SJSA1 (cell line): Measurements from ENCODE around the gene ITGB6. TPM values are rescaled to one million over a fixed set of nuclear protein-coding genes. Genes with fewer than 3 reads are reported as not detected.

ENCODE experiments used
- DNase-seq, 2 experiments: peaks; one replicate each; pipeline ENCODE4 v3.0.0-alpha.2; 2015 to 2020; ENCODE audit warnings: low spot score in 2 of 2, low read depth in 1 of 2
- H3K27ac ChIP-seq: fragments of 250-450 bp; sonication (Bioruptor Pico); 2 replicates; pipeline ENCODE4 v1.5.1; 2020; ENCODE audit warnings: mild to moderate bottlenecking, moderate library complexity
- H3K27me3 ChIP-seq: fragments of 250-450 bp; sonication (Bioruptor Pico); replicated peaks from 2 replicates; pipeline ENCODE4 v1.5.1; 2020; ENCODE audit warnings: mild to moderate bottlenecking, moderate library complexity
- H3K36me3 ChIP-seq: fragments of 250-450 bp; sonication (Bioruptor Pico); 2 replicates; pipeline ENCODE4 v1.5.1; 2020; ENCODE audit warnings: mild to moderate bottlenecking
- H3K4me1 ChIP-seq: fragments of 250-450 bp; sonication (Bioruptor Pico); replicated peaks from 2 replicates; pipeline ENCODE4 v1.6.1; 2021; ENCODE audit warnings: mild to moderate bottlenecking
- H3K4me3 ChIP-seq: fragments of 250-450 bp; sonication (Bioruptor Pico); 2 replicates; pipeline ENCODE4 v1.5.1; 2020; ENCODE audit warnings: mild to moderate bottlenecking
- H3K9me3 ChIP-seq: fragments of 250-450 bp; sonication (Bioruptor Pico); replicated peaks from 2 replicates; pipeline ENCODE4 v1.5.1; 2020; ENCODE audit warnings: mild to moderate bottlenecking
- total RNA-seq: library from RNA; depleted of rRNA; stranded (reverse); fragments of >200 nt; shearing (Covaris generic); gene quantifications from 2 replicates; pipeline ENCODE4 v1.2.3, GENCODE V29; 2014

ITGB6 gene
- total RNA-seq, 1 experiment from 2014 or later: not detected

DNA sequence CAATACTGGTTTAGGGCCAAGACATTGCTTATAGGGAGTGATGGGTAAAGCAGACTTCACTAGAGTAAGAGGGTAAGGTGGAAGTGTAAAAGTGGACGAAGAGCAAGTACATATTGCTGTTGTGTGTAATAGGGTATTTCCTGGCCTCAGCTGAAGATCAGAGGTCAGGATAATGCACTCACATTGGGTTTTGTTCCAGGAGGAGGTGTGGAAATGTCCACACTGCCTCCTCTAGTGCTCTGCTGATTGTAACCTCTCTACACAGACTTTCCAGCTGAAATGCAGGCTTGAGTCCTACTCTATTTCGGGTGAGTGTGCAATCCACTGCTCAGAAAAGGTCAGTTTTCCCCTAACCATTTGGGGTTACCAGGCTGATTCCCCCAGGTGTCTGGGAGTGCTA lies 96.0 kb downstream of the ITGB6 start:
- no peak for DNase-seq
- Histone ChIP-seq H3K27me3 (no peaks in the 10 kb centered on the region), H3K4me3 (no peak overlapping the region), H3K27ac (no peak overlapping the region), H3K9me3 (no peaks in the 10 kb centered on the region), H3K36me3 (no peaks in the 10 kb centered on the region), H3K4me1 (peaks cover 6% of the 10 kb centered on the region; the same call in 1 of the 2 replicates)

DNA sequence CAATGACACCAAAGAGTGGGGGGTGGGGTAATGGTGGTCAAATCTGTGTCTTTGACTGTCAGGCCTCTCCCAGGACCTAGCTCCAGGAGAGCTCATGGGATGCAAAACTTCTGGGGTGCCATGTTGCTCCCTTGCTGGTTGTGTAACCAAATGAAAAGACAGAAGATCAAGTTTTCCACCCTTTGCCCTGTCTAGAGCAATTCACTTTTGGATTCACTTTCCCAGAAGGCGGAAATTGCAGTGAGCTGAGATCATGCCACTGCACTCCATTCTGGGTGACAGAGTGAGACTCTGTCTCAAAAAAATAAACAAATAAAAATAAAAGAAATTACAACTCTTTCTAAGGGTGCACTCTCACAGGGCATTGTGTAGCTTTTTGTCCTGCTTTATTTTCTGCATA lies 102.7 kb downstream of the ITGB6 start:
- no peaks in the 10 kb centered on the region for H3K36me3 ChIP-seq

DNA sequence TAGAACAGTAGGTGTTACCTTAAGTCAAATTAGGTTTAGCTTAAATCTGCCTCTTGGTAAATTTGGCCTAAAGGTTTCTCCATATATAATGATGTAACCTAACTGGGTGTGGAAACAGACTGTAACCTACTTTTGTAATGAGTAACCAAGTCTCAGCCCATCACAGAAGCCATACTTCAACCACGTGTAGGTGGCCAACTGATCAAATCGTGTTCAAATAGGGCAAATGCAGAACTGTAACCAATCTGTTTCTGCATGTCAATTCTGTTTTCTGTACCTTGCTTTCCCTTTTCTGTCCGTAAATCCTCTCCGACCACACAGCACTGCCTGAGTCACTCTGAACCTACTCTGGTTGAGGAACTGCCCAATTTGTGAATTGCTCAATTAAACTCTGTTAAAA lies 103.7 kb downstream of the ITGB6 start:
- Histone ChIP-seq H3K27ac (no peak overlapping the region), H3K27me3 (no peaks in the 10 kb centered on the region), H3K4me1 (peaks cover 21% of the 10 kb centered on the region), H3K4me3 (no peak overlapping the region), H3K9me3 (no peaks in the 10 kb centered on the region), H3K36me3 (no peaks in the 10 kb centered on the region)
- no peak for DNase-seq

More for the DNA sequence above, 102.7 kb downstream of the ITGB6 start:
- peaks cover 21% of the 10 kb centered on the region for H3K4me1 ChIP-seq
- H3K27ac ChIP-seq: peak overlapping the region; percentile 56
- H3K27me3 ChIP-seq: no peaks in the 10 kb centered on the region
- H3K4me3 ChIP-seq: no peak overlapping the region
- DNase-seq: peak in 1 of 2 experiments; percentile 34
- H3K9me3 ChIP-seq: no peaks in the 10 kb centered on the region

DNA sequence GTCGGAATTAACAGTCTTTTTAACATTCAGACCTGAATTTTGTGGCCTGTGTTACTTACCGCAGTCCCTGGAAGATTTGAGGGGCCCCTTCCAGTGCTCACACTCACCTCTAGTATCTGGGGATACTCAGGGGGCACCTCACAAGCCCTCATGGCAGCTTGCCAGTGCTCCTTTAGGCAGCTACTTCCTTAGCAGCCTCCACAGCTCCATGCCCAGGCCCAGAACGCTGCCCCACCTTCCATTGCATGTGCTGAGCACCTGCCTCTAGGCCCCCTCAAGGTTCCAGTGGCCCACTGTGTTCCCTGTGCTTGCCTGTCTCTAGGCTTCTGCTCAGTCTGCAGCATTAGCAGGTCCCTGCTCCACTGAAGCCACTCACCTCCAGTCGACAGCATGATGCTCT lies 107.6 kb downstream of the ITGB6 start:
- Histone ChIP-seq H3K4me1 (peaks cover 6% of the 10 kb centered on the region), H3K36me3 (no peaks in the 10 kb centered on the region), H3K4me3 (no peak overlapping the region), H3K9me3 (peaks cover 12% of the 10 kb centered on the region), H3K27me3 (no peaks in the 10 kb centered on the region), H3K27ac (no peak overlapping the region)
- DNase-seq: no peak

DNA sequence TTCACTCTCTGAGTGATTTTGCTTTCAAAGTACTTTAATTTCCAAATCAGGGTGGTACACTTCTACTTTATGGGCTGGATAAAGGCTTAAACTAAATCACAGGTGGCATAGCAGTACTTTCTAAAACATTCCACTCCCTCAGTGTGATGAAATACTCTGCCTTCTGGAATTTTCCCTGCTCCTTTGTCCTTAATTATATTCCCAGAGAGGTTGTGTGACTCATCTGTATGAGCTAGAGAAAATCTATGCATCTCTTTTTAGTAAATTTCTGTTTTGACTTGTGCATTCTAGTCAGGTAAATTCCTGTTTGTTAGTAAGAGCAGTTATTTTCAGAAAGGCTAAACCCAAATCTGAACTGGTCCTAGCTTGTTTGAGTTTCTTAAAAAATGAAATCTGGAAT lies 108.7 kb downstream of the ITGB6 start:
- no peak for DNase-seq
- Histone ChIP-seq H3K27ac (no peak overlapping the region), H3K4me3 (no peak overlapping the region), H3K36me3 (no peaks in the 10 kb centered on the region), H3K27me3 (no peaks in the 10 kb centered on the region), H3K4me1 (no peaks in the 10 kb centered on the region), H3K9me3 (peaks cover 19% of the 10 kb centered on the region)

DNA sequence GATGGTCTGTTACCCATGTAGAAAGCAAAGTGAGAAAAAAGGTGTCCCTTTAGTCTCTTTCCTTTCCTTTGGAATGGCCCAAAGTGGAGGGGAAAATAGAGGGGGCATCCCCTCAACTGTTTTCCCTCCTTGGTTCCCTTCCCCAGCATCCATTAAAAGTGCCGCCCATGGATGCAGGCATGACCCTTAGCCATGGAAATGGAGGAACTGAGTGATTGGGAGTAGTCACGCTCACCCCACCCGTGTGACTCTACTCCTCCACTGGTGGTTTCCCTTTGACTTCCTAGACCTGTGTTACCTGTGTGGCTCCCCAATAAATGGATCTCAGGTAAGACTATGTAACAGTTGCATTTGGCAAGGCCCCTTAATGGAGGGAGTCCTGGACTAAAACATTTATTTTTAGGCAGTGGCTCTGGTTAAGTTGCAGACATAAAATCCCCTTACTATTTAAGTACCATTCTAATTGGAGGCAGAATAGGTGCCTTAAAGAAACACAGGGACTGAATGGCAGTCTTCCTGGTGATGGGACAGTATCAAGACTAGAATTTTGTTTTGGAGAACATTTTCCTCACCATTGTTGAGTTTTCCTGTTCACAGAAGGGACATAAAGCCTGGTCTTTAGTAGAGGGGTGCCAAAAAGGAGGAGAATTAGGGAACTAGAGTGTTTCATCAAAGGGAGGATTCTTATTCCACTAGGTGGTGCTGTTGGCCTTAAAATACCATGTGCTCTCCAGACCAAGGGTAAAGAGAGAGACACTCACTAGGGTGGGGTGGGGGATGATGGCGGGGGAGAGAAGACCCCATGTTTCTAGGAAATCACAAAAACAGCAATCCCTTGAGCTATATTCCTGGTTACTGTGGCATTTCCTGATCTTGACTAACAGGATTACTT lies 112.0 kb downstream of the ITGB6 start:
- Histone ChIP-seq H3K36me3 (no peaks in the 10 kb centered on the region), H3K4me1 (no peaks in the 10 kb centered on the region), H3K27me3 (no peaks in the 10 kb centered on the region), H3K4me3 (no peak overlapping the region), H3K9me3 (peaks cover 37% of the 10 kb centered on the region), H3K27ac (no peak overlapping the region)
- peak in 1 of 2 experiments; percentile 8 for DNase-seq

DNA sequence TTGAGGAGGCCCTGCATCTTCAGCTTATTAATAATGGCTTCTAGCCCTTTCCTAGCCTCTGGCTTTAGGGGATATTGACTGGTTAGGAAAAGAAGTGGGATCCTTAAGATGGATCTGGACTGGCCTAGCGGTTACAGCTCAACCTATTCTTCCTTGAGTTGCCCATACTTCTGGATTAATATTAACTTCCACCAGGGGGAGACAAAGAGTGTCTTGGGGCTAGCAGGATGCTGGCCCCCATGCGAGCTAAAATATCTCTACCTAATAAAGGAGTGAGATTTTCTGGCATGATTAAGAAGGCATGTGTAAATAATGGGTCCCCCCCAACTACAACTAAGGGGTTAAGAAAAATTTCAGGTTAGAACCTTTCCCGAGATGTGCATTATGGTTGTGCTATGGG lies 114.4 kb downstream of the ITGB6 start:
- no peaks in the 10 kb centered on the region for H3K4me1 ChIP-seq
- peaks cover 37% of the 10 kb centered on the region for H3K9me3 ChIP-seq
- H3K36me3 ChIP-seq: no peaks in the 10 kb centered on the region

DNA sequence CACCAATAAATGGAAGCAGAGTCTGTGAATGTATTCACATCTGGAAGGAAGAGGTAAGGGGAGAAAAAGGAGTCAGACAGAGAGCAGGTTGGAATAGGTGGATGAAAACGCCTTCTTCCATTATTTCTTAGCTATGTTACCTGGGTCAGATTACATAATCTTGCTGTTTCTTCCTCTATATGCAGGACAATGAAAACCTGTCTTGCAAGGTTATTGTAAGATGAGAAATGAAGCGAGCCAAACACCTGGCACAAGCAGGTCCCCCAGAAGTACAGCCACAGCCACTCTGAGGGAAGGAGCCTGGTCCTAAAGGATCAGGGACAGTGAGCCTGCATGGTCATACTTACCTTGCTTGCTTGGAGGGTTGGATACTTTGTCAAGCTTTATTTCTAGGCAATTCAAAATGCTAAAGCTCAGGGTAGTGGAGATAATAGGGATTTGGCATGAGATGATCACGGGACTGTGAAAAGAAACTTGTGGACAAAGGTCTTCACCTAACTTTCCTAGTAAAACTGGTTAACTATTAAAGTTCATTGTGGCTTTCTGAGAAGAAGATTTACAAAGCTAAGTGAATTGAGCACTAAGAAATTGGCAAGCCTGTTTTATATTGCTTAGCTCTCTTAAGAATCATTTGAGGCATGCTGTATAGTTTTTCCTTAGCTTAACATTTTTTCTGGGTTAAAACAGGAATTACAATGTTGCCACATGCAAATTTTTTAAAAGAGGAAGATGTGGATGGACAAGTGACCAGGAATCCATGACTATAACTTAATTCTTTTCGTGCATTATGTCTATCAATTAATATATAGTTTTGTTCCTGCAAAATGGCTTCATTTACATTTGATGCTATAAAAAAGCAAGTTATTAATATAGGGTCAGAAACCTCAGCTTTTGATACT lies 121.9 kb downstream of the ITGB6 start:
- no peak for DNase-seq
- no peak overlapping the region for H3K4me3 ChIP-seq
- H3K36me3 ChIP-seq: no peaks in the 10 kb centered on the region
- no peak overlapping the region for H3K27ac ChIP-seq
- H3K4me1 ChIP-seq: 0 out of 2 replicates have a peak, but pooled peaks cover 2% of the 10 kb centered on the region
- H3K9me3 ChIP-seq: no peaks in the 10 kb centered on the region; the same call in 1 of the 2 replicates
- no peaks in the 10 kb centered on the region for H3K27me3 ChIP-seq

More for the DNA sequence above, 114.4 kb downstream of the ITGB6 start:
- H3K27me3 ChIP-seq: no peaks in the 10 kb centered on the region
- H3K27ac ChIP-seq: no peak overlapping the region
- no peak for DNase-seq
- no peak overlapping the region for H3K4me3 ChIP-seq

DNA sequence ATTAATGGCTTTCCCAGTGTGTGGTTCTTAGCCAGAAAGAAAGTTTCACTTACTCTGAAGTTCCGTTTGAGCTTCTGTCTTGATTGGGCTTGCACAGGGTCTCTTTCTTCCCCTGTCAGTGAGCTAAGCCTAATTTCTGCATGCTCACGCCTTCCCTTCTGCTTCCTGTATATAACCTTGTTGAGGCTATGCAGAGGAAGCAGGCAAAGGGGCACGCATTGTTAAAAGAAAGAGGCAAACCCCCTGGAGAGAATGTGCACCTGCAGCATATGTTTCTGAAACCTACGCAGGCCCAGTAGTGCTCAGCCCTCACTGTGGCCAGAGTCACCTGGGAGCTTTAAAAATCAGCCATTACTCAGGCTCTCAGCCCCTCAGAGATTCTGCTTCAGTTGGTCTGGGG lies 123.2 kb downstream of the ITGB6 start:
- H3K9me3 ChIP-seq: no peaks in the 10 kb centered on the region
- no peak for DNase-seq
- no peaks in the 10 kb centered on the region for H3K27me3 ChIP-seq
- H3K4me3 ChIP-seq: no peak overlapping the region
- no peak overlapping the region for H3K27ac ChIP-seq
- no peaks in the 10 kb centered on the region for H3K36me3 ChIP-seq
- 0 out of 2 replicates have a peak, but pooled peaks cover 2% of the 10 kb centered on the region for H3K4me1 ChIP-seq

DNA sequence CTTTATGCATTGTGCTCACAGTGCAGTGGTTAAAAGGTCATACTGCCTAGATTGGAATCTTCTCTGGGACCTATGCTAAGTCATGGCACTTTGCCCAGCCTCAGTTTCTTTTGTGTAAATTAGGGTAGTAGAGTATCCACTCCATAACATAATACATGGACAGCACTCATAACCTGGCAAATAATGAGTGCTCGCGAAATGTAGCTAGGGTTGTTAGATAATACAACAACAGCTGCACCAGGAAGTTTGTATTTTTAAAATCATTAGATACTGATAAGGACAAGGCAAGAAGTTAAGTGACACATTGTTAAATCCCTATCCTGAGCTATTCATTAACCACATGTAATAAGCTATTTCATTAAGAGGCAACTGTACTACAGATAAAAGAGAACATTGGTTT lies 123.8 kb downstream of the ITGB6 start:
- no peak for DNase-seq
- no peaks in the 10 kb centered on the region for H3K9me3 ChIP-seq
- no peak overlapping the region for H3K27ac ChIP-seq
- 0 out of 2 replicates have a peak, but pooled peaks cover 2% of the 10 kb centered on the region for H3K4me1 ChIP-seq
- H3K4me3 ChIP-seq: no peak overlapping the region
- no peaks in the 10 kb centered on the region for H3K36me3 ChIP-seq
- no peaks in the 10 kb centered on the region for H3K27me3 ChIP-seq

DNA sequence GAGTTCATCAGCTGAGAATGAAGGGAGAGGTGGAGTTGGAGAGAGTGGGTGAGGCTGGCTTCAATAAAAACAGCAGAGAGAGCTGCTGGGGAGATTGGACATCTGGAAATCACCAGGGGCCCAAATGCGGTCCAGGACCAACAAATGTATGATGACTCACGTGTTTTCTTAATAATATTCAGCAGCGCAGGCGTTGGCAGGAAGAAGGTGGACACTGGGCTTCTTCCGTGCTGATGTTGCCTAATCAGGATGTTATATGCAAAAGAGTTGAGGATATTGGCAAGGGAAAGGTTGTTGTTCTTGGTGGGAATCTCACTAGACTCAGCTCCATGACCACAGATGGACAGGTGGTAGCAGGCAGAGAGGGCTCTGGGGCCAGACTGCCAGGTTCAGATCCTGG lies 124.9 kb downstream of the ITGB6 start:
- no peak for DNase-seq
- H3K4me1 ChIP-seq: 0 out of 2 replicates have a peak, but pooled peaks cover 2% of the 10 kb centered on the region
- no peaks in the 10 kb centered on the region for H3K36me3 ChIP-seq
- H3K9me3 ChIP-seq: no peaks in the 10 kb centered on the region
- no peak overlapping the region for H3K27ac ChIP-seq
- no peaks in the 10 kb centered on the region for H3K27me3 ChIP-seq
- H3K4me3 ChIP-seq: no peak overlapping the region

DNA sequence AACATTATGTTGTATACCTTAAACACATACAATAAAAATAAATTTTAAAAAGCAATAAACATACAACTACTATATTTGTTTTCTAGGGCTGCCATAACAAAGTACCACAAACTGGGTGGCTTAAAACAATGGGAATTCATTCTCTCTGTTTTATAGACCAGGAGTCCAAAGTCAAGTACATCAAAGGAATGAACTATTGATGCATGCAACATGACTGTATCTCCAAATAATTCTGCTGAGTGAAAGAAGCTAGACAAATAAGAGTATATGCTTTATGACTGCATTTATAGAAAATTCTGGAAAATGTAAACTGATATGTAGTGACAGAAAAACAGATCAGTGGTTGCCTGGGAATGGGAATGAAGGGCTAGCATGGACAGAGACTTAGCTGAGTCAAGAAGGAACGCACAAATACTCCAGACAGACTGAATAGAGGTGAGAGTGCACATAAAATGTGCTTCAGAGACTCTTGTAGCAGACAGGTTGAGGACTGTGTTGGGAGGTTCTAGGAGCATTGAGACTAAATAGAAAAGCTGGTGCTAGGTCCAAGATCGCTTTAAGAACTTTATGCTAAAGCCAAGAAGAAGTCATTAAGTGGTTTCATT lies 126.7 kb downstream of the ITGB6 start:
- H3K27me3 ChIP-seq: no peaks in the 10 kb centered on the region
- DNase-seq: no peak
- peaks cover 3% of the 10 kb centered on the region; the same call in 1 of the 2 replicates for H3K9me3 ChIP-seq
- H3K4me1 ChIP-seq: 0 out of 2 replicates have a peak, but pooled peaks cover 2% of the 10 kb centered on the region
- no peak overlapping the region for H3K4me3 ChIP-seq
- H3K36me3 ChIP-seq: no peaks in the 10 kb centered on the region
- H3K27ac ChIP-seq: no peak overlapping the region

DNA sequence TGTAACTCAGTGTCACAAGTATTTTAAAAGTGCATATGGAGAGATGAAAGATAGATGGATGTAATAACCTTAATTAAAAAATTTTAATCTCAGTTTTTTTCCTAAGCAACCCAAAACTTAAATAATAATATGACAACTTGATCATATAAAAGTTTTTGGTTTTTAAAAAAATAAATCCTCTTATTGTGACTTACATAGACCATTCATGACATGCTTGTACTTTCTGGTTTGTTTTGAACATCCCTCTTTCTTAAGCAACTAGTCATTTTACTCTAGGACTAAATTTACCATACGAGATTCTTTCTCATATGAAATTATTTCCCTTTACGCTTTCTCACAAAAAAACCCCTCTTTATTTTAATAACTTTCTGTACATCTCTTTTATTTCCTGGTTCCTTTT lies 131.2 kb downstream of the ITGB6 start:
- no peak overlapping the region for H3K27ac ChIP-seq
- no peak for DNase-seq
- H3K4me3 ChIP-seq: no peak overlapping the region
- no peaks in the 10 kb centered on the region for H3K4me1 ChIP-seq
- no peaks in the 10 kb centered on the region for H3K36me3 ChIP-seq
- no peaks in the 10 kb centered on the region for H3K27me3 ChIP-seq
- peaks cover 3% of the 10 kb centered on the region; the same call in 1 of the 2 replicates for H3K9me3 ChIP-seq
